HEK293T (cell line): ENCODE results near the gene KCNN3.

Experiments
- CTCF ChIA-PET: fragments of 350-600 bp; formaldehyde crosslinking; extraction: SDS; loops from one replicate; lab custom pipeline; 2021; ENCODE audit warnings: antibody characterized with exemption, inconsistent platforms; lab: Yijun Ruan, JAX
- POLR2A ChIA-PET: fragments of 350-600 bp; formaldehyde crosslinking; extraction: SDS; loops from one replicate; lab custom pipeline; 2020; ENCODE audit warnings: antibody characterized with exemption, inconsistent platforms; lab: Yijun Ruan, JAX
- DNase-seq: peaks from one replicate; pipeline ENCODE4 v3.0.0; 2012; ENCODE audit warnings: mixed read lengths; ENCODE audit errors: extremely low spot score
- ARNT ChIP-seq: fragments of 450-650 bp; IDR thresholded peaks from 2 replicates; pipeline ENCODE4 v1.6.1; 2017; ENCODE audit warnings: mild to moderate bottlenecking
- BHLHE40 ChIP-seq: fragments of 450-650 bp; IDR thresholded peaks from 2 replicates; pipeline ENCODE4 v1.6.1; 2016; ENCODE audit warnings: mild to moderate bottlenecking, moderate library complexity, borderline replicate concordance
- CTBP1 ChIP-seq: fragments of 450-650 bp; IDR thresholded peaks from 2 replicates; pipeline ENCODE4 v1.6.1; 2016; ENCODE audit warnings: borderline replicate concordance
- ELF4 ChIP-seq: fragments of 450-650 bp; IDR thresholded peaks from 2 replicates; pipeline ENCODE4 v1.6.1; 2017; ENCODE audit warnings: antibody characterized with exemption
- FOXA1 ChIP-seq: fragments of 450-650 bp; IDR thresholded peaks from 2 replicates; pipeline ENCODE4 v1.6.1; 2016; ENCODE audit warnings: mild to moderate bottlenecking
- FOXK2 ChIP-seq: fragments of 450-650 bp; IDR thresholded peaks from 2 replicates; pipeline ENCODE4 v1.6.1; 2016; ENCODE audit warnings: mild to moderate bottlenecking
- FOXM1 ChIP-seq: fragments of 450-650 bp; IDR thresholded peaks from 2 replicates; pipeline ENCODE4 v1.6.1; 2017; ENCODE audit warnings: mild to moderate bottlenecking, borderline replicate concordance
- HDGF ChIP-seq: fragments of 450-650 bp; IDR thresholded peaks from 2 replicates; pipeline ENCODE4 v1.6.1; 2017; ENCODE audit warnings: antibody characterized with exemption, borderline replicate concordance
- L3MBTL2 ChIP-seq: fragments of 450-650 bp; conservative IDR thresholded peaks from 2 replicates; pipeline ENCODE4 v1.6.1; 2016; ENCODE audit warnings: mild to moderate bottlenecking
- LEF1 ChIP-seq: fragments of 450-650 bp; IDR thresholded peaks from 2 replicates; pipeline ENCODE4 v1.6.1; 2017; ENCODE audit warnings: mild to moderate bottlenecking, borderline replicate concordance
- NFRKB ChIP-seq: fragments of 450-650 bp; IDR thresholded peaks from 2 replicates; pipeline ENCODE4 v1.6.1; 2016; ENCODE audit warnings: mild to moderate bottlenecking, moderate library complexity
- SP1 ChIP-seq: fragments of 450-650 bp; IDR thresholded peaks from 2 replicates; pipeline ENCODE4 v1.6.1; 2017
- SUZ12 ChIP-seq: fragments of 450-650 bp; IDR thresholded peaks from 2 replicates; pipeline ENCODE4 v1.6.1; 2016; ENCODE audit warnings: mild to moderate bottlenecking
- TARDBP ChIP-seq: fragments of 450-650 bp; IDR thresholded peaks from 2 replicates; pipeline ENCODE4 v1.6.1; 2016
- ZNF384 ChIP-seq: fragments of 450-650 bp; IDR thresholded peaks from 2 replicates; pipeline ENCODE4 v1.6.1; 2016
- TF ChIP-seq, protein P1 (sequence below): fragments of 450-650 bp; IDR thresholded peaks from 2 replicates; pipeline ENCODE4 v1.6.1; 2016

The KCNN3 gene

DNA sequence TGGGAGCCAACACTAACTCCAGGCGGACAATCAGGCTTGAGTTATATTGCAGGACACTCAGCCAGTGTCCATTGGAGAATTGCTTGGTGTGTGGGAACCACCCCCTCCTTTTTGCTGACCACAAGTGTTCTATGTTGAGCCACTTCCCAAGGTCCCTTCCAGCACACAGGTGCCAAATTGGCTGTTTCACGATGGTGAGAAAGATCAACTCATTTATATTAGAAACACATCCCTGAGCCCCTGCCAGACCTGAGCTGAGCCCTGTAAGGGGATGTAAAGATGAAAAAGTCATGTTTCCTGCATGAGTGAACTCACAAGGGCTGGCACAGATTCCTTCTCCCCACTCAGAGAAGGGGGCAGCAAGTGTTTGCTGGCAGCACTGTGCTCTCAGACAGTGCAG is 96.5 kb downstream of the KCNN3 start:
- DNase-seq: no peak
- ChIA-PET POLR2A (no interaction called here), CTCF (interaction anchor here (0.7 to 1.2 kb wide), 3 partner anchors 13 to 105 kb away, joined by 3 read pairs; no protein-coding TSS in a partner anchor)
- TF ChIP-seq ELF4 (no peak), ZNF384 (no peak)

DNA sequence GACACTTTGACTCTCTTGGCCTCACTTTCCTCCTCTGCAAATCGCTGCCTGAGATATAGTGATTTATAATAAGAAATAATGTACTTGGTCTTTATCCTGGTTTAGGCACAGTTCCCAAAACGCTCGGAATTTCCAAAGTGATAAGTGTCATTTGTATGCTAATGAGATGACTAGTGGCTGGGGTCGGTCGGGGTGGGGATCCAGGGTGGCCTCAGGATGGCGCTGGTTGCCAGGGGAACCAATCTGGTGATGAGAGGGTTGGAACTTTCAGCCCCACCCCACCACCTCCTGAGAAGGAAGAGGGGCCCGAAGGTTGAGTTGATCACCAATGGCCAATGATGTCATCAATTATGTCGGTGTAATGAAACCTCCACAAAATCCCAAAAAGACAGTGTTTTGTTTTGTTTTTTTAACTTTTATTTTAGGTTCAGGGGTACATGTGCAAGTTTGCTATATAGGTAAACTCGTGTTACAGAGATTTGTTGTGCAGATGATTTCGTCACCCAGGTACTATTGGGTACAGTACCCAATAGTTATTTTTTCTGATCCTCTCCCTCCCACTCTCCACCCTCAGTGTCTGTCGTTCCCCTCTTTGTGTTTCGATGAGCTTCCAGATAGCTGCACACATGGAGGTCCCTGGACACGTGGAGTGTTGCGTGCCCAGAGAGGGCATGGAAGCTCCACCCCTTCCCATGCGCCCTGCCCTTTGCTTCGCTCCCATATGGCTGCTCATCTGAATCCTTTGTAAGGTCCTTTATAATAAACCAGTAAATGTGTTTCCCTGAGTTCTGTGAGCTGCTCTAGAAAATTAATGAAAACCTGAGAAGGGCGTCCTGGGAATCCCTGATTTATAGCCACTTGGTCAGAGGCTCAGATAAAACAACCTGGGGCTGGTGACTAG is 97.2 kb downstream of the KCNN3 start:
- POLR2A ChIA-PET: no interaction called here
- TF ChIP-seq FOXM1: no peak
- TF ChIP-seq TARDBP: no peak
- no peak for TF ChIP-seq FOXA1
- no peak for TF ChIP-seq ELF4
- TF ChIP-seq BHLHE40: no peak
- TF ChIP-seq SP1: no peak
- TF ChIP-seq L3MBTL2: no peak
- no peak for TF ChIP-seq ARNT
- TF ChIP-seq, protein P1, sequence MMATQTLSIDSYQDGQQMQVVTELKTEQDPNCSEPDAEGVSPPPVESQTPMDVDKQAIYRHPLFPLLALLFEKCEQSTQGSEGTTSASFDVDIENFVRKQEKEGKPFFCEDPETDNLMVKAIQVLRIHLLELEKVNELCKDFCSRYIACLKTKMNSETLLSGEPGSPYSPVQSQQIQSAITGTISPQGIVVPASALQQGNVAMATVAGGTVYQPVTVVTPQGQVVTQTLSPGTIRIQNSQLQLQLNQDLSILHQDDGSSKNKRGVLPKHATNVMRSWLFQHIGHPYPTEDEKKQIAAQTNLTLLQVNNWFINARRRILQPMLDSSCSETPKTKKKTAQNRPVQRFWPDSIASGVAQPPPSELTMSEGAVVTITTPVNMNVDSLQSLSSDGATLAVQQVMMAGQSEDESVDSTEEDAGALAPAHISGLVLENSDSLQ: no peak
- TF ChIP-seq FOXK2: no peak
- no peak for TF ChIP-seq HDGF
- TF ChIP-seq LEF1: no peak
- TF ChIP-seq SUZ12: no peak
- TF ChIP-seq CTBP1: no peak
- no peak for TF ChIP-seq ZNF384
- TF ChIP-seq NFRKB: no peak
- DNase-seq: no peak
- CTCF ChIA-PET: interaction anchor here (0.6 to 1.2 kb wide), 3 partner anchors 12 to 100 kb away, joined by 3 read pairs; no protein-coding TSS in a partner anchor

DNA sequence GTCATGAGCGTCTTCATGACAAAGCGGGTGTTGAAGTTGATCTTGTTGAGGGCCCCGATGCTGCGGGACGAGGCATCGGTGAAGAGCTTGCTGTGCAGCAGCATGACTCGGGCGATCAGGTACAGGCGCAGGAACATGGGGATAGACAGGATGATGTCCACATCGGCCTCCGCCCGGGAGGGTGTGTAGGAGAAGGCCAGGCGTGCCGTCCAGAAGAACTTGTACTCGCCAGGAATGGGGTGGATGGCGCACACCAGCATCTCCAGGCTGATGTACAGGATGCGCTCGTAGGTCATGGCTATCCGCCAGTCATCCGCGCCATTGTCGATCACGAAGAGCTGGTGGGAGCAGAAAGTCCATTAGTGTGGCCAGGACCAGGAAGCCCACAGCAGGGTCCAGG is 98.0 kb downstream of the KCNN3 start:
- no peak for DNase-seq
- CTCF ChIA-PET: interaction anchor here (0.6 kb wide), 1 partner anchor 84 kb away, joined by 3 read pairs; no protein-coding TSS in a partner anchor
- TF ChIP-seq FOXK2 (no peak), LEF1 (no peak), NFRKB (no peak), SP1 (no peak), TARDBP (no peak), ARNT (no peak), HDGF (no peak), ELF4 (no peak), L3MBTL2 (no peak), ZNF384 (no peak), FOXA1 (no peak), FOXM1 (no peak), BHLHE40 (no peak), SUZ12 (no peak), CTBP1 (no peak)
- TF ChIP-seq, protein P1: no peak
- POLR2A ChIA-PET: no interaction called here

DNA sequence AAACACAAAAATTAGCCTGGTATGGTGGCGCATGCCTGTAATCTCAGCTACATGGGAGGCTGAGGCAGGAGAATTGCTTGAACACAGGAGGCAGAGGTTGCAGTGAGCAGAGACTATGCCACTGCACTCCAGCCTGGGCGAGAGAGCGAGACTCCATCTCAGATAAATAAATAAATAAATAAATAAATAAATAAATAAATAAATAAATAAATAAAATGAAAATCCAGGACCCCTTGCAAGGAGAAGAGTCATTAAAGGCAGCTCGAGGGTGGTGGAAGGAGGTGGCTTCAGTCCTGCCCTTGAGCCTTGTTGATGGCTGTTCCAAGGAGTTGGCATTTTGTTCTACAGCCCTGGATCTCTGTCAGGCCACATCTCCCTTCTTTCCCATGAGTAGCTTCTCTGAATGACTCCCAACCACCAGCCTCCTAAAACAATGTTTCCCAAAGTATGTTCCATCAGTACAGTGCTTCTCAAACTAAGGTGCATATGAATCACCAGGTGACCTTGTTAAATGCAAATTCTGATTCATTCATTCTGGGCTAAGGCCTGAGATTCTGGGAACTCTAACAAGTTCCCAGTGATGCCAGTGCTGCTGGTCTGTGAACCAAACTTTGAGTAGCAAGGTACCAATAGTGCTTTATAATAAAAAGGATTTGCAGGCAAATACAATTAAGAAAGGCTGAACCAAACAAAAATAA is 99.0 kb downstream of the KCNN3 start:
- TF ChIP-seq HDGF (no peak), SP1 (no peak), FOXK2 (no peak), ELF4 (no peak), ARNT (no peak), TARDBP (no peak), ZNF384 (no peak), L3MBTL2 (no peak), FOXM1 (no peak)
- TF ChIP-seq, protein P1: no peak
- ChIA-PET POLR2A (no interaction called here), CTCF (no interaction called here)
- DNase-seq: no peak

DNA sequence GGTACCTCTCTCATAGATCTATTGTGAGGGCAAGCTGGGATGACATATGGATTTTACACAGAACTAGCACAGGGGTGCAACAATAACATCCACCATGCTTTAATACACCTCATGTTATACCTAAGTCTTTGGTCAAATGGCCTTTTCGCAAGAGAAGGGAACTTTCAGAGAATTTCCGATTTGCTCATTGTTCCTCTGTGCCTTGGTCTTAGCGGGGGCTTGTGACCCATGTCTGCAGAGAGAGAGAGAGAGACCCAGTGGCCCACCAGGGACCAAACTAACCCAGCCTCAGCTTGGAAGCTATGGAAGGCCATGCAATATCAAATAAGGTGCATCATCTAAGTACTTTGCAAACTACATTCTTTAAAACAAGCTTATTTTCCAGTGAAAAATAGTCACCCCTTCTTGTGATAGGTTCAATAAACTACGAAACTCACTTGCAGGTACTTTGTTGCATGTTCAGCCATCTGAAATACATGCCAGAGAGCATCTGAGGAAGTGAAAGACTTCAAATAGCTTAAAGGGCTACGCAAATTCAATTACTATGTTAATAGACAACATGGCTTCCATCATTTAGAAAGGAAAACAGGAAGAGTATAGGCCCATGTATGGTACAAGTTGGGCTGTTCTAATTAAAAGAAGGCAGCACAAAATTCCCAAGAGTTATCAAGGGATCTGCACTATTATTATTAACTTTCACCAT is 100.7 kb downstream of the KCNN3 start:
- CTCF ChIA-PET: interaction anchor here (1.1 to 1.2 kb wide), 2 partner anchors 9 to 109 kb away, joined by 4 read pairs; no protein-coding TSS in a partner anchor
- POLR2A ChIA-PET: no interaction called here
- no peak for DNase-seq
- no peak for TF ChIP-seq SUZ12
- no peak for TF ChIP-seq ZNF384
- TF ChIP-seq TARDBP: no peak
- TF ChIP-seq L3MBTL2: no peak
- no peak for TF ChIP-seq ARNT
- TF ChIP-seq, protein P1: no peak
- no peak for TF ChIP-seq ELF4
- no peak for TF ChIP-seq FOXA1
- no peak for TF ChIP-seq LEF1
- no peak for TF ChIP-seq NFRKB
- TF ChIP-seq FOXK2: no peak
- TF ChIP-seq BHLHE40: no peak
- TF ChIP-seq FOXM1: no peak
